Right renal pelvis (tissue), 4 donors: ENCODE results near the gene GPR31. TPM values are rescaled to one million over a fixed set of nuclear protein-coding genes. Genes with fewer than 3 reads are reported as not detected.

Source experiments
- DNase-seq, 4 donors: peaks; one replicate each; pipeline ENCODE4 v3.0.0-alpha.2; 2013; ENCODE audit warnings: low read depth in 4 of 4, low spot score in 3 of 4, missing footprints in 1 of 4
- polyA plus RNA-seq, 4 donors: library from polyadenylated mRNA; unstranded; fragments of 120-200 nt; gene quantifications; one replicate each; pipeline ENCODE4 v1.2.1, GENCODE V29; 2013; ENCODE audit not compliant: insufficient read length in 4 of 4

The GPR31 gene
- polyA plus RNA-seq, 4 donors: not detected

- no peak for DNase-seq
Observed at GRCh38 chr6:167120583-167120903, 37.2 kb downstream of the GPR31 start.

GRCh38 chr6:167119670-167120582 is 37.9 kb downstream of the GPR31 start:
- DNase-seq: no peak

- DNase-seq: no peak
Observed at GRCh38 chr6:167118839-167119238, 38.9 kb downstream of the GPR31 start.

GRCh38 chr6:167118006-167118405 is 39.8 kb downstream of the GPR31 start:
- no peak for DNase-seq

- no peak for DNase-seq
Observed at GRCh38 chr6:167116838-167117228, 40.9 kb downstream of the GPR31 start.

- DNase-seq: no peak
Observed at GRCh38 chr6:167116109-167116837, 41.5 kb downstream of the GPR31 start.

GRCh38 chr6:167115054-167115453 is 42.7 kb downstream of the GPR31 start:
- DNase-seq: no peak

- DNase-seq: no peak
Observed at GRCh38 chr6:167113935-167114910, 43.6 kb downstream of the GPR31 start.

- no peak for DNase-seq
Observed at GRCh38 chr6:167113047-167113754, 44.6 kb downstream of the GPR31 start.

GRCh38 chr6:167112421-167112820 is 45.4 kb downstream of the GPR31 start:
- DNase-seq: no peak

GRCh38 chr6:167111597-167111996 is 46.2 kb downstream of the GPR31 start:
- no peak for DNase-seq

GRCh38 chr6:167109651-167110050 is 48.1 kb downstream of the GPR31 start:
- DNase-seq: no peak

GRCh38 chr6:167108278-167108677 is 49.5 kb downstream of the GPR31 start:
- DNase-seq: no peak

- DNase-seq: no peak
Observed at GRCh38 chr6:167107787-167108186, 50.0 kb downstream of the GPR31 start.

- no peak for DNase-seq
Observed at GRCh38 chr6:167106406-167106805, 51.4 kb downstream of the GPR31 start.

Other genes starting within 250 kb of the GPR31 start
- gene RNASET2, start 201.4 kb downstream of the GPR31 start, polyA plus RNA-seq: 10 to 100 TPM; 55.0 to 71.3 (median 61.3) TPM
- 10 to 100 TPM; 27.2 to 36.0 (median 33.2) TPM for gene CEP43, start 158.6 kb downstream of the GPR31 start, polyA plus RNA-seq
- gene CCR6, start 34.9 kb downstream of the GPR31 start, polyA plus RNA-seq: under 1 TPM in 1 of 4 donors, not detected in 3; 0.08 TPM
- 1 to 10 TPM; 2.5 to 9.2 (median 7.6) TPM for gene UNC93A, start 133.3 kb upstream of the GPR31 start, polyA plus RNA-seq
- gene TTLL2, start 167.1 kb upstream of the GPR31 start, polyA plus RNA-seq: under 1 TPM; 0.73 to 0.83 (median 0.78) TPM